Mucosa of descending colon (tissue), 3 donors: ENCODE results near the gene PRSS56. TPM values are rescaled to one million over a fixed set of nuclear protein-coding genes. Genes with fewer than 3 reads are reported as not detected.

ENCODE experiments used
- ATAC-seq: fragments of 200-7000 bp; cut with Tn5 transposase; one replicate; pipeline ENCODE4 v1.9.1; 2020; ENCODE audit warnings: mild to moderate bottlenecking, moderate library complexity
- DNase-seq, 3 donors: peaks; one replicate each; pipeline ENCODE4 v3.0.0-alpha.2; 2020
- H3K36me3 ChIP-seq: fragments of 200-600 bp; one replicate; pipeline ENCODE4 v1.8.0; 2021; ENCODE audit warnings: low read depth, mild to moderate bottlenecking
- H3K4me1 ChIP-seq: fragments of 200-600 bp; one replicate; pipeline ENCODE4 v1.8.0; 2021; ENCODE audit warnings: low read depth, mild to moderate bottlenecking
- H3K4me3 ChIP-seq: fragments of 200-600 bp; one replicate; pipeline ENCODE4 v1.8.0; 2021; ENCODE audit warnings: mild to moderate bottlenecking
- H3K9me3 ChIP-seq: fragments of 200-600 bp; one replicate; pipeline ENCODE4 v1.8.0; 2021; ENCODE audit warnings: mild to moderate bottlenecking
- CTCF ChIP-seq: fragments of 200-600 bp; IDR thresholded peaks from one replicate; pipeline ENCODE4 v1.8.0; 2022; ENCODE audit warnings: antibody characterized with exemption, mild to moderate bottlenecking
- intact Hi-C, 2 donors: fragments of 100-400 bp; cut with DNase I in 1 of 2; cut with micrococcal nuclease in 1 of 2; formaldehyde crosslinking; loops; one replicate each; pipeline versions ENCODE4 v1.11.0 to v1.11.1; 2022; cut with DNase I, micrococcal nuclease
- total RNA-seq, 3 donors: library from RNA; stranded (reverse); fragmentation: NEBNext Ultra II Directional in 2 of 3; extraction: Animal tissue kit (Norgen Biotek cat#: 25700) in 2 of 3; gene quantifications; one replicate each; pipeline versions ENCODE4 v1.2.1 to v1.2.4, GENCODE V29; 2021 to 2023
- donor health status: DM: no; HTN: no; CAD: no; lungs with moderate emphysema.
- donor health status: DM: no; HTN: no; CAD: no.
- donor health status: DM: no; HTN: yes; CAD: no.

PRSS56 gene
- total RNA-seq, 3 donors from 2014 or later, result not detected

- ATAC-seq (no peak), DNase-seq (no peak)
- no peak for TF ChIP-seq CTCF
- Histone ChIP-seq H3K36me3 (no peaks in the 10 kb centered on the region), H3K4me3 (no peak overlapping the region), H3K4me1 (no peaks in the 10 kb centered on the region), H3K9me3 (no peaks in the 10 kb centered on the region)
- intact Hi-C loops, result no loop called here
Observed at GRCh38 chr2:232538671-232539070, 18.5 kb downstream of the PRSS56 start.

GRCh38 chr2:232539298-232540231 is 19.4 kb downstream of the PRSS56 start, which contains the start of gene CHRNG:
Gene CHRNG, plus strand, starts transcription at chr2:232539692. Its CDS starts 56 bp downstream, at chr2:232539748.
- no peak for TF ChIP-seq CTCF
- no peak for ATAC-seq
- intact Hi-C loops, result no loop called here

GRCh38 chr2:232540441-232541041 is 20.4 kb downstream of the PRSS56 start:
- no peaks in the 10 kb centered on the region for H3K36me3 ChIP-seq
- intact Hi-C loops, result no loop called here
- H3K4me1 ChIP-seq, result no peaks in the 10 kb centered on the region
- ATAC-seq, result no peak
- no peak for DNase-seq
- H3K4me3 ChIP-seq, result no peak overlapping the region
- TF ChIP-seq CTCF, result no peak
- H3K9me3 ChIP-seq, result no peaks in the 10 kb centered on the region

More at GRCh38 chr2:232539298-232540231, 19.4 kb downstream of the PRSS56 start, which contains the start of gene CHRNG:
- H3K9me3 ChIP-seq, result no peaks in the 10 kb centered on the region
- DNase-seq, result no peak
- H3K36me3 ChIP-seq, result no peaks in the 10 kb centered on the region
- H3K4me1 ChIP-seq, result no peaks in the 10 kb centered on the region
- H3K4me3 ChIP-seq, result no peak within 1 kb of the TSS

GRCh38 chr2:232541195-232541960 is 21.2 kb downstream of the PRSS56 start:
- intact Hi-C loops, result no loop called here
- Histone ChIP-seq H3K4me1 (no peaks in the 10 kb centered on the region), H3K9me3 (no peaks in the 10 kb centered on the region), H3K4me3 (no peak overlapping the region), H3K36me3 (no peaks in the 10 kb centered on the region)
- ATAC-seq (peak; percentile 4), DNase-seq (no peak)
- no peak for TF ChIP-seq CTCF

- Histone ChIP-seq H3K4me3 (no peak overlapping the region), H3K9me3 (no peaks in the 10 kb centered on the region), H3K36me3 (no peaks in the 10 kb centered on the region), H3K4me1 (no peaks in the 10 kb centered on the region)
- DNase-seq (no peak), ATAC-seq (no peak)
- no peak for TF ChIP-seq CTCF
- intact Hi-C loops, result no loop called here
Observed at GRCh38 chr2:232541961-232542714, 21.9 kb downstream of the PRSS56 start.
